H4 (cell line): ENCODE measurements around the gene PHETA2. TPM values are rescaled to one million over a fixed set of nuclear protein-coding genes. Genes with fewer than 3 reads are reported as not detected.
"Not testable (repeated sequence)": the region's sequence is repeated elsewhere in the genome, so short reads cannot be mapped to it uniquely, and the experiment has no call there.

Source experiments
- DNase-seq: peaks from one replicate; pipeline ENCODE4 v3.0.0-alpha.2; 2015; ENCODE audit warnings: low spot score
- total RNA-seq: library from RNA; depleted of rRNA; stranded (reverse); fragments of >200 nt; shearing (Covaris generic); gene quantifications from 2 replicates; pipeline ENCODE4 v1.2.3, GENCODE V29; 2014; rRNA removed

PHETA2 gene
- total RNA-seq, 1 experiment from 2014 or later = not detected

DNA sequence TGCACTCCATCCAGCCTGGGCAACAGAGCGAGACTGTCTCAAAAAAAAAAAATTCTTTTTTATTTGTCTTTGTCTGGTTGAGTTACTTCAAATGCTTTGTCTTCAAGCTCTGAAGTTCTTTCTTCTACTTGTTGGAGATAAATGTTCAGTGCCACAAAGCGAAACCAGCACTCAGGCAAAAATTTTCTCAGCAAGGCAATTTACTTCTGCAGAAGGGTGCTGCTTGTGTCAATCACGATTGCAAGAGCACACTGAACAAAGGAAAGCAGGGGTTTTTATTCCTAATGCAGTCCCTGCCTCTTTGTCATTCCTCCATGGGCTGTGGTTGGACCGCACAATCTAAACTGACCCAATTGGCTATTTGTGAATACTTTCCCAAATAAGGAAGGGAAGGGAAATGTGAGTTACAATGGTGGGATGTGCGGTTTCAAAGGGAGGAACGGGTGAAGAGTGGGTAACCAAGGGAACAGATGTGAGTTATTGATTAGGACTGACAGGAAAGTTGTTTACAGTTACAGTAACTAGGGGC lies 30.3 kb downstream of the PHETA2 start:
- not testable (repeated sequence) for DNase-seq

DNA sequence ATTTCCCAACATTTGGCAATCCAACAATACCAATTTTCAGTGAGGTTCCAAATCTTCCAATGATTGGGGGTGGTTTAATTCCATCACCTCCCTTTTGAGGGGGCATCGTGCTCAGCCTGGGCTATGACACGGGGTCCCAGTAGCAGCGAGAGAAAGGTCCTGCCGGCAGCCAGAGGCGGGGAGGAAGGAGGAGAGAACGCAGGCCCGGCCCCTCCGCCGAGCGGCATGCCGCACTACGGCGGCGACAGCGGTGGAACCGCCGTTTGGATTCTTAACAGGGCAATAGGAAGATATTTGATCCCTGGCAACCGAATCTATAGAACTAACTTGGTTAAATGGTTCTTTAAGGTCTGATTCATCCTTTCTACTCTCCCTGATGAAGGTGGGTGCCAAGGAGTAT lies 34.8 kb downstream of the PHETA2 start:
- DNase-seq = no peak

DNA sequence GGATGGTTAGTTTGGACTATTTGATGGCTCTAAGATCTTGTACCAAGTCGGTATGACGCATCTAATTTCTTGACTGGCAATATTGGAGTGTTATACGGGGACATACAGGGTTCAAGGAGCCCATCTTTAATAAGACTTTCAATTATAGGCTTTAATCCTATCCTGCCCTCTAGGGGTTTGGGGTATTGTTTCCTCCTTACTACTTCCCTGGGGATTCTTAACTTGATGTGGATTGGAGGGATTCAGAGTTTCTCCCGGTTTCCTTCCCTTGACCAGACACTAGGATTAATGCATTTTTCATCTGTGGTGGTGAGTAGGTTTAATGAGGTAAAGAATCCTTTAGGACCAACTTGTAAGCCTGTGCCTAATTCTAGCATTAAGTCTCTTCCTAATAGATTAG lies 37.8 kb downstream of the PHETA2 start:
- DNase-seq = no peak

DNA sequence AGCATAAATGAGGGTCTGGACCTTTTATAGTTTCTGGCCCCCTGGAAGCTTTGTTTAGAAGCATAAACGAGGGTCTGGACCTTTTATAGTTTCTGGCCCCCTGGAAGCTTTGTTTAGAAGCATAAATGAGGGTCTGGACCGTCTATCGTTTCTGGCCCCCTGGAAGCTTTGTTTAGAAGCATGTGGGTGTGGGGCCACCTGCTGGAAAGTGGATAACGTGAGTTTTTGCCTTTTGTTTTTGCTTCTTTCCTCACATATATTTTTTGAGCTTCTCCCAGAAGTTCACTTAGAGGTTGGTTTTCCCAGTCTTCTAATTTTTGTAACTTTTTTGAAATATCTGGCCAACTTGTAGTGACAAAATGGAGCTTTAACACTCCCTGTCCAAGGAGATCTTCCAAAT lies 38.7 kb downstream of the PHETA2 start:
- not testable (repeated sequence) for DNase-seq

DNA sequence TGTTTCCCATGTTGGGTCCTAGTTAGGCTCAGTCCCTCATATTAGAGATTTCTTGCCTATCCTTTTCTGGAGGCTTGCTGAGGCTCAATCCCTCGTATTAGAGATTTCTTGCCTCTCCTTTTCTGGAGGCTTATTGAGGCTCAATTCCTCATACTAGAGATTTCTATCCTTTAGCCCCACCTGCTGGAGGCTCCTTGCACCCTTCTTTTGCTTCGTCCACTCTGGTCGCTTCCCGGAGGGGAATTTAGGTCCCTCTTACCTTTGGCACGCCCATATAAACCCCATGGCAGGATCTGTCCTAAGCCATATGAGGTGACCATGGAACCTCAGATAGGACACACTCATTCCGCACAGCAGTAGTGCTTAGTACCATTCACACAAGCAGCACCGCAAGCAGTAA lies 40.7 kb downstream of the PHETA2 start:
- no peak for DNase-seq

- not testable (repeated sequence) for DNase-seq
Observed at GRCh38 chr22:42115420-42115830, 41.4 kb downstream of the PHETA2 start.

GRCh38 chr22:42116848-42117424 lies 42.9 kb downstream of the PHETA2 start:
- no peak for DNase-seq

DNA sequence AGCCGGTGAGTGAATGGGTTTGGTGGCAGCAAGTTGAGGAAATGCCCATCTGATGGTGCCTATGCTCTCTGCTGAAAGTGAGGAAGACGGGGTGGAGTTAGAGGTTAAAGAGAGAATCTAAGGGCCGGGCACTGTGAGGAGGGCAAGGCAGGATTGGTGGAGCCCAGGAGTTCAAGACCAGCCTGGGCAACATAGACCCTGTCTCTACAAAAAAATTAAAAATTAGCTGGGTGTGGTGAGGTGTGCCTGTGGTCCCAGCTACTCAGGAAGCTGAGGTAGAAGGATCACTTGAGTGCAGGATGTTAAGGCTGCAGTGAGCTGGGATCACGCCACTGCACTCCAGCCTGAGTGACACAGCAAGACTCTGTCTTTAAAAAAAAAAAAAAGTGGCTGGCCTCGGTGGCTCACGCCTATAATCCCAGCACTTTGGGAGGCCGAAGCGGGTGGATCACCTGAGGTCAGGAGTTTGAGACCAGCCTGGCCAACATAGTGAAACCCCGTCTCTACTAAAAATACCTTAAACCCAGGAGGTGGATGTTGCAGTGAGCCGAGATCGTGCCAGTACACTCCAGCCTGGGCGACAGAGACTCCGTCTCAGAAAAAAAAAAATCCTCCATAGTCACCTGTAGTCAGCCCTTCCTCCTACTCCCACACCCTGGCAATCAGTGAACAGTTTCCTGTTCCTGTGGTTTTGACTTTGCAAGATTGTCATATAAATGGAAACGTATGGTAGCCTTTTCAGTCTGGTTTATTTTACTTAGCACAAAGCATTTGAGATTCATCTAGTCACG lies 46.4 kb downstream of the PHETA2 start:
- DNase-seq = not testable (repeated sequence)

GRCh38 chr22:42123529-42123928 lies 49.5 kb downstream of the PHETA2 start:
- not testable (repeated sequence) for DNase-seq

GRCh38 chr22:42127606-42128005 lies 53.6 kb downstream of the PHETA2 start:
- no peak for DNase-seq

DNA sequence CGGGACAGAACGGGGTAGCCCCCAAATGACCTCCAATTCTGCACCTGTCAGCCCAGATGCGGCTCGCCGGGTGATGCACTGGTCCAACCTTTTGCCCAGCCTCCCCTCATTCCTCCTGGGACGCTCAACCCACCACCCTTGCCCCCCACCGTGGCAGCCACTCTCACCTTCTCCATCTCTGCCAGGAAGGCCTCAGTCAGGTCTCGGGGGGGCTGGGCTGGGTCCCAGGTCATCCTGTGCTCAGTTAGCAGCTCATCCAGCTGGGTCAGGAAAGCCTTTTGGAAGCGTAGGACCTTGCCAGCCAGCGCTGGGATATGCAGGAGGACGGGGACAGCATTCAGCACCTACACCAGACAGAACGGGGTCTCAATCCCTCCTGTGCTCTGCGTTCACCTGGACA lies 54.0 kb downstream of the PHETA2 start:
- not testable (repeated sequence) for DNase-seq

Other genes starting within 250 kb of the PHETA2 start
- gene SREBF2, start 241.1 kb upstream of the PHETA2 start, total RNA-seq = 25.1 and 30.2 TPM in 2 replicates
- not detected in 2 replicates for gene SHISA8, start 159.2 kb upstream of the PHETA2 start, total RNA-seq
- gene TNFRSF13C, start 147.4 kb upstream of the PHETA2 start, total RNA-seq = 0.10 TPM in 1 of 2 replicates, not detected in the other
- 52.7 and 62.4 TPM in 2 replicates for gene CENPM, start 127.1 kb upstream of the PHETA2 start, total RNA-seq
- gene SEPTIN3, start 104.8 kb upstream of the PHETA2 start, total RNA-seq = 4.2 and 4.5 TPM in 2 replicates
- not detected in 2 replicates for gene WBP2NL, start 75.5 kb upstream of the PHETA2 start, total RNA-seq
- gene NAGA, start 3.4 kb upstream of the PHETA2 start, total RNA-seq = 28.0 and 29.8 TPM in 2 replicates
- 4.0 and 7.1 TPM in 2 replicates for gene SMDT1, start 5.5 kb downstream of the PHETA2 start, total RNA-seq
- gene NDUFA6, start 16.5 kb downstream of the PHETA2 start, total RNA-seq = 138 and 164 TPM in 2 replicates
- gene CYP2D6, start 56.6 kb downstream of the PHETA2 start, total RNA-seq = not detected in 2 replicates
- 17.8 and 23.5 TPM in 2 replicates for gene TCF20, start 196.4 kb downstream of the PHETA2 start, total RNA-seq